Esophagus (tissue), 2 donors: ENCODE measurements around the gene PCDHGA12. TPM values are rescaled to one million over a fixed set of nuclear protein-coding genes. Genes with fewer than 3 reads are reported as not detected.
"Not testable (repeated sequence)": the region's sequence is repeated elsewhere in the genome, so short reads cannot be mapped to it uniquely, and the experiment has no call there.

Source experiments
- H3K27ac ChIP-seq, 2 donors: one replicate each; pipeline ENCODE4 v1.5.1; 2013; ENCODE audit warnings: low read depth in 2 of 2, mild to moderate bottlenecking in 2 of 2, inconsistent platforms in 1 of 2, low read length in 1 of 2, moderate library complexity in 1 of 2
- H3K27me3 ChIP-seq, 2 donors: one replicate each; pipeline ENCODE4 v1.6.1; 2013; ENCODE audit warnings: low read length in 2 of 2, control low read depth in 1 of 2, mild to moderate bottlenecking in 1 of 2; ENCODE audit not compliant: insufficient read depth in 2 of 2, control insufficient read depth in 1 of 2
- H3K36me3 ChIP-seq, 2 donors: one replicate each; pipeline ENCODE4 v1.6.1; 2013; ENCODE audit warnings: low read length in 1 of 2; ENCODE audit not compliant: control insufficient read depth in 2 of 2, insufficient read depth in 2 of 2
- H3K4me1 ChIP-seq, 2 donors: one replicate each; pipeline ENCODE4 v1.6.1; 2013; ENCODE audit warnings: low read length in 1 of 2; ENCODE audit not compliant: control insufficient read depth in 2 of 2, insufficient read depth in 2 of 2
- H3K4me3 ChIP-seq, 2 donors: one replicate each; pipeline ENCODE4 v1.5.1; 2013; ENCODE audit warnings: low read length in 2 of 2, mild to moderate bottlenecking in 2 of 2, low read depth in 1 of 2, moderate library complexity in 1 of 2
- H3K9me3 ChIP-seq, 2 donors: one replicate each; pipeline ENCODE4 v1.6.1; 2013; ENCODE audit warnings: mild to moderate bottlenecking in 2 of 2, low read depth in 1 of 2, low read length in 1 of 2, moderate library complexity in 1 of 2; ENCODE audit not compliant: control insufficient read depth in 2 of 2, insufficient read depth in 1 of 2
- WGBS, 2 donors: extraction: QIAGEN DNeasy Blood & Tissue Kit; methylation state at CpG; one replicate each; pipeline ENCODE4 v1.1.7; 2013; 5-methylcytosine and 5-hydroxymethylcytosine counted together
- polyA plus RNA-seq, 2 donors: library from polyadenylated mRNA; stranded (reverse); fragments of 200-250 nt; gene quantifications; one replicate each; pipeline ENCODE4 v1.2.3, GENCODE V29; 2013
- donor health status: healthy with polysubstance abuse.
- donor health status: Bipolar disorder and iron deficiency.

The PCDHGA12 gene
- polyA plus RNA-seq, 2 donors = 0.34 to 0.65 TPM

- H3K27ac ChIP-seq = no peak within 1 kb of the TSS
- H3K9me3 ChIP-seq = peaks cover 33 to 42% of the 10 kb centered on the region in 2 donors
- H3K4me3 ChIP-seq = no peak within 1 kb of the TSS
- WGBS, 2 donors = 25 to 30% methylated on average over 38 of the region's 38 CpGs
- no peaks in the 10 kb centered on the region for H3K36me3 ChIP-seq
- H3K27me3 ChIP-seq = peaks cover 0 to 5% of the 10 kb centered on the region in 2 donors
- no peaks in the 10 kb centered on the region for H3K4me1 ChIP-seq
Observed at GRCh38 chr5:141392429-141393198, 37.7 kb upstream of the PCDHGA12 start, which contains the start of gene PCDHGA8. PCDHGA8 (plus strand) TSS chr5:141392633; CDS start chr5:141392814, 181 bp downstream.

GRCh38 chr5:141393267-141393666, 37.0 kb upstream of the PCDHGA12 start:
- H3K27ac ChIP-seq = no peak overlapping the region
- H3K4me1 ChIP-seq = no peaks in the 10 kb centered on the region
- H3K36me3 ChIP-seq = no peaks in the 10 kb centered on the region
- no peak overlapping the region for H3K4me3 ChIP-seq
- peaks cover 0 to 5% of the 10 kb centered on the region in 2 donors for H3K27me3 ChIP-seq
- WGBS, 2 donors = 36% methylated on average over 21 of the region's 21 CpGs
- H3K9me3 ChIP-seq = peaks cover 36 to 44% of the 10 kb centered on the region in 2 donors

- WGBS, 2 donors = 42% methylated on average over 41 to 46 of the region's 53 CpGs
- peaks cover 30 to 39% of the 10 kb centered on the region in 2 donors for H3K9me3 ChIP-seq
- not testable (repeated sequence) for H3K4me3 ChIP-seq
Observed at GRCh38 chr5:141394401-141395187, 35.7 kb upstream of the PCDHGA12 start.

GRCh38 chr5:141397756-141398551, 32.4 kb upstream of the PCDHGA12 start, which contains the start of gene PCDHGB5:
PCDHGB5 (plus strand) TSS chr5:141397947; CDS start chr5:141398128, 181 bp downstream.
- not testable (repeated sequence) for H3K4me1 ChIP-seq

More at GRCh38 chr5:141394401-141395187, 35.7 kb upstream of the PCDHGA12 start:
- H3K27ac ChIP-seq, H3K27me3 ChIP-seq, H3K36me3 ChIP-seq, H3K4me1 ChIP-seq: not testable (repeated sequence)

GRCh38 chr5:141398608-141399007, 31.7 kb upstream of the PCDHGA12 start:
- H3K27me3 ChIP-seq = peaks cover 0 to 3% of the 10 kb centered on the region in 2 donors
- no peaks in the 10 kb centered on the region for H3K36me3 ChIP-seq
- H3K9me3 ChIP-seq = peaks cover 32 to 40% of the 10 kb centered on the region in 2 donors
- no peak overlapping the region for H3K4me3 ChIP-seq
- 28% methylated on average over 15 of the region's 15 CpGs for WGBS, 2 donors
- no peak overlapping the region for H3K27ac ChIP-seq
- no peaks in the 10 kb centered on the region for H3K4me1 ChIP-seq

More at GRCh38 chr5:141397756-141398551, 32.4 kb upstream of the PCDHGA12 start, which contains the start of gene PCDHGB5:
- H3K27ac ChIP-seq, H3K27me3 ChIP-seq, H3K36me3 ChIP-seq: not testable (repeated sequence)
- WGBS, 2 donors = 9 to 12% methylated on average over 21 to 25 of the region's 43 CpGs
- peaks cover 32 to 38% of the 10 kb centered on the region in 2 donors for H3K9me3 ChIP-seq
- H3K4me3 ChIP-seq = peak within 1 kb of the TSS in 1 of 2 donors; percentile 30

- 31 to 32% methylated on average over 61 of the region's 61 CpGs for WGBS, 2 donors
- H3K27me3 ChIP-seq = peaks cover 0 to 3% of the 10 kb centered on the region in 2 donors
- H3K9me3 ChIP-seq = peaks cover 31 to 39% of the 10 kb centered on the region in 2 donors
- H3K36me3 ChIP-seq = no peaks in the 10 kb centered on the region
- H3K4me1 ChIP-seq = no peaks in the 10 kb centered on the region
- no peak overlapping the region for H3K4me3 ChIP-seq
- no peak overlapping the region for H3K27ac ChIP-seq
Observed at GRCh38 chr5:141399555-141400258, 30.6 kb upstream of the PCDHGA12 start.

- H3K4me3 ChIP-seq = peak within 1 kb of the TSS; percentile 5 to 9
- H3K4me1 ChIP-seq = peaks cover 0 to 3% of the 10 kb centered on the region in 2 donors
- peaks cover 34 to 45% of the 10 kb centered on the region in 2 donors for H3K9me3 ChIP-seq
- H3K27ac ChIP-seq = no peak within 1 kb of the TSS
- peaks cover 0 to 3% of the 10 kb centered on the region in 2 donors for H3K27me3 ChIP-seq
- no peaks in the 10 kb centered on the region for H3K36me3 ChIP-seq
- WGBS, 2 donors = 16 to 18% methylated on average over 27 of the region's 27 CpGs
Observed at GRCh38 chr5:141402553-141403243, 27.6 kb upstream of the PCDHGA12 start, which contains the start of gene PCDHGA9. PCDHGA9 (plus strand) TSS chr5:141402778; CDS start chr5:141402953, 175 bp downstream.

- H3K36me3 ChIP-seq = no peaks in the 10 kb centered on the region
- peaks cover 0 to 3% of the 10 kb centered on the region in 2 donors for H3K4me1 ChIP-seq
- no peak overlapping the region for H3K27ac ChIP-seq
- WGBS, 2 donors = 33% methylated on average over 22 of the region's 22 CpGs
- H3K9me3 ChIP-seq = peaks cover 39 to 49% of the 10 kb centered on the region in 2 donors
- H3K27me3 ChIP-seq = peaks cover 0 to 5% of the 10 kb centered on the region in 2 donors
- H3K4me3 ChIP-seq = no peak overlapping the region
Observed at GRCh38 chr5:141403387-141403786, 26.9 kb upstream of the PCDHGA12 start.
